Measurements from ENCODE around the gene MMAB.

MMAB gene

DNA sequence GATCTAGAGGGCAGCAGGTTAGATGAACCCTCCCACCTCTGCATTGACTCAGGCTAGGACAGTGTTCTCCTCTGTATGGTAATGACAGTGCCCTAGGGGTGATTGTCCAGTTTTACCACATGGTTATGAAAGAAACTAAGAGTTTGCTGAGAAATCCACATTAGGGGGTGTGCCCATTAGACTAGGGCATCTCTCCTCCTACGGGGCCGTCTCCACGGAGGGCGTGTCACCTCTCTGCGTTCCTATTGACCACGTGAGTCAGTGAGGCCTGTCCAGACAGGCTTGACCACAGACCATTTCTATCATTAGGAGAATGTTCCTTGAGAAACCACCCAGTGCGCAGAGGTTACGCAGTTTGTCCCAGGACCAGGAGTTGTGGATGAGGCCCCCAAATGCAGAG lies 8.6 kb upstream of the MMAB start:
- DNase-seq = no peak

GRCh38 chr12:109581334-109581691 lies 8.0 kb upstream of the MMAB start:
- DNase-seq = no peak

DNA sequence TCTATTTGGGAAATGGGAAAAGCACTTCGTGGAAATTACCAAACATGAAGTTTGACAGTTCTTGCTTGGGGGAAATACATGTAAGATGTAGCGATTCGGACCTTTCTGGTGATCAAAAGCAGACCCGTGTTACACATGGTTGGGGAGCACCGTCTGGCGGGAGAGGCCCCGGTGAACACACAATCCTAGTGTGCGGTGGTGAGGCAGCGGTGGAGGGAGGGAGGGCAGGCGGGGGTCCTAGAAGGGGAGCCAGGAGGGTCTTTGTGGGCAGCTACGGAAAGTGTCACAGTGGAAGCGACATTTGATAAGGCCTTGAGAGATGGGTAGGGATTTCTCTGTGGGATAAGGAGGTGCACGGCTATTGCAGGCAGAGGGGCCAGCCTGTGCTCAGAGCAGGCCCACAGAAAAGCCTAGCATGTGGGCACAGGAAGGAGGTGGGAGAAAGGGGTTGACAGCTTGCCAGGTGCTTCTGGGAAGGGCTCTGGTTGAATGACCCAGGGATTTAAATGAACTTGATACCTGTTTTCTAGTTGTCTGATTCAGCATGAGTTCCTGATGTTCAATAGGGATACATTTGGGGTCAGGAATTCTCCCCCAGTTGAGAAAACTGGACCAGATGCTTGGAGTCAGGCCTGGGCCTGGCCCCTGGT lies 7.5 kb upstream of the MMAB start:
- DNase-seq = no peak

DNA sequence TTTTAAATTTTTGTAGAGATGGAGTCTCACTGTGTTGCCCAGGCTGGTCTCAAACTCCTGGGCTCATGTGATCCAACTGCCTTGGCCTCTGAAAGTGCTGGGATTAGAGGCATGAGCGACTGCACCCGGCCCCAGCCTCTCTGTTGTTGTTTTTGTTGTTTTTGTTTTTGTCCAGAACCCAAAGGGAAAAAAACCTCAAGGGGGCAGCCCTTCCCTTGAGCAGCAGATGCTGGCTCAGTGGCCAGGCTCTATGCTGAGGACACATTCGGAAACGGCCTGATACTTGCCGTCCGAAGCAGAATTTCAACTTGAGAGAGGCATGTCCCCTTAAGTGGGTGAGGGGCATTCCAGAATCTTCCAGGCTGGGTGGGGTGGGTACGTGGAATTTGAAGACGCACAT lies 7.0 kb upstream of the MMAB start:
- DNase-seq = no peak

DNA sequence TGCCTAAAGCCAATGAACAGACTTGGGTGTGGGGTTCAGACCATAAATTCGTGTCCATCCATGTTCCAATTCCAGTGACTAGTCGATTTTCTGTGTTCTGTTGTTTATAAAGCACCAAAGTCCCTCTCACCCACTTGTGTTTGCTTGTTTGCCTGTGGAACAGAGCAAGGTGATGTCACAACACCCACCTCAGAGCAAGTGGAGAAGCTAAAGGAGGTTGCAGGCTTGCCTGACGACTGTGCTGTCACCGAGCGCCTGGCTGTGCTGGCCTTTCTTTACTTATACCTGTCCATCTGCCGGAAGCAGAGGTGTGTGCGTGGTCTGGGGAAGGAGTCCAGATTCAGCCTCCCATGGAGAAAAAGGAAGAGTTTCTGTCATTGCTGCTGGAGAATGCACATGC lies 6.3 kb upstream of the MMAB start:
- DNase-seq = no peak

- DNase-seq = no peak
These were observed 5.1 kb upstream of the MMAB start for GRCh38 chr12:109578330-109578927.

- no peak for DNase-seq
These were observed 4.0 kb upstream of the MMAB start for GRCh38 chr12:109577311-109577710.

DNA sequence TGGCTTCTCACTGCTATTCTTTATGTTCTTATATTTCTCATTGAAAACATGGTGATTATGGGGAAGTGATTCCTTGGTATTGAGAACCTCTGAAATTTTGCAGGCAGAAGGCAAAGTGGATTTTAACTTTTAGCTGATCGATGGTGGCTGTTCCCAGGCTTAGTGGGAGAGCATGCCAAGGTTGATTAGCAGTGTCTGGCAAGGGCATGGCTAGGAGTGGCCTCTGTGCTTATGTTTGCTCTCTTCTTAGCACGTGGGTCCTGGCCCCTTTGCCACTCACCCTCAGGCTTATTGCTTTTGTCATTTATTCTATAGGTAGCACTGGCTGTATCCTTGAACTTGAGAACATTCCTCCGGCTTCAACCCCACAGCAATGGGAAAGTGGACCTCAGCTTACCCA lies 2.4 kb upstream of the MMAB start:
- DNase-seq = no peak

DNA sequence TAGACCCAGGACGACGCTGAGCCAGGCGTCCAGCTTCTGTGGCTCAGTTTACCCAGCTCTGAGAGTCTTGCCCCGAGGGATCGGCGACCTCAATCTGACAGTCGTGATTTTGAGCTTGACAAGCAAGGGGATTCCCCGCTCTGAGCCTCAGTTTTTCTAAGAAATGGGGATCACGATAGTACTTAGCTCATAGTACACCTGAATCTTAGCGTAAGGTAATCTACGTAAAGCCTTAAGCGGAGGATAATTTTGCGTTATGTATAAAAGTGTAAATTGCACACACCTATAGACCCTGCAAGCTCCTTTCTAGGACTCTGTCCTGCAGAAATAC lies 575 bp upstream of the MMAB start:
- DNase-seq = no peak

DNA sequence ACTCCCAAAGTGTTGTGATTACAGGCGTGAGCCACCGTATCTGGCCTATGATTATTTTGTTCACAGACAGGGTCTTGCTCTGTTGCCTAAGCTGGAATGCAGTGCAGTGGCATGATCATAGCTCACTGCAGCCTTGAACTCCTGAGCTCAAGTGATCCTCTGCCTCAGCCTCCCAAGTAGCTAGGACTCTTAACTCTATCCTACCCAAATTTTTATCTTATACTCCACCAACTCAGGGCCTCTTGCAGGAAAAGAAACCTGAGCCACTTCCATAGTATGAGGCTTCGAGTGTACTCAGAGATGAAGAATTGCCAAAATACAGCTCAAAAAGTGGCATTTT lies 828 bp downstream of the MMAB start:
- DNase-seq = no peak

DNA sequence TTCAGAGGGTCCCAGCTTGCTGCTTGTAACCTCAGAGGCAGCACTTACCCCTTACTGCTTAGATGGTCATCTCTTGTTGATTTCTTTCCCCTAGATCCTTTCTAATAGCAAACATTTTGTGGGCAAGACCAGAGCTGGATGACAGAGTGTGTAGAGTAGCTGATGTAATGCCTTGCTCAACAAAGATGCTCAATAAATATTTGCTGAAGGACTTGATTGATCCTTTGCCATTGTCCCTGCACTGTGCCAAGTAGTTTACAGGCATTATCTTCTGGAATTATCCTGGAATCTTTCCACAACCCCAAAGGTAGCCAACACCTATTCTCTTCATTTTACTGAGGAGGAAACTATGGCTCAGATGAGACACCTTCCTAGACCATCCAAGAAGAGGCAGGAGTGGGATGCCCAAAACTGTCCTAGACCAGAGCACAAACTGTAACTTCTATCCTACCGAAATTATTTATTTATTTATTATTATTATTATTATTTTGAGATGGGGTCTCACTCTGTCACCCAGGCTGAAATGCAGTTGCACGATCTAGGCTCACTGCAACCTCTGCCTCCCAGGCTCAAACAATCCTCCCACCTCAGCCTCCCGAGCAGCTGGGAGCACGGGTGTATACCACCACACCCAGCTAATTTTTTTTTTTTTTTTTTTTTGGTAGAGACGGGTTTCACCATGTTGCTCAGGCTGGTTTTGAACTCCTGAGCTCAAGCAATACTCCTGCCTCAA lies 1.4 kb downstream of the MMAB start:
- no peak for DNase-seq

DNA sequence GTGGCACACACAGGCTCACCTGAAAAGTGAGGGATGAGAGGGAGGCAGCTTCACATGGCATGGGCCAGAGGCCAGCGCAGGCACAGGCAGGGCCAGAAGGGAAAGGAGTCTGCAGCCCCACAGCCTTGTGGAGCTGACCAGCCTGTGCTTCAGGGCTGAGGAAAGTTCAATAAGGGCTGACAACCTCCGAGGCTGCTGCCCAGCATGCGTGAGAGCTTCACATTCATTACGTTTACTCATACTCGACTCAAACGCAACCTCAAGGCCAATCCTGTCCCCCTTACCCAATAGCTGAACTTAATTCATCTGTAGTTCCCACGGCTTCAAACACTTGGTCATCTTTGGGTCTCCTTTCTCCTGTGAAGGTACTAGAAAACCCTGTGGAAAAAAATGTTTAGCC lies 4.8 kb downstream of the MMAB start:
- no peak for DNase-seq

DNA sequence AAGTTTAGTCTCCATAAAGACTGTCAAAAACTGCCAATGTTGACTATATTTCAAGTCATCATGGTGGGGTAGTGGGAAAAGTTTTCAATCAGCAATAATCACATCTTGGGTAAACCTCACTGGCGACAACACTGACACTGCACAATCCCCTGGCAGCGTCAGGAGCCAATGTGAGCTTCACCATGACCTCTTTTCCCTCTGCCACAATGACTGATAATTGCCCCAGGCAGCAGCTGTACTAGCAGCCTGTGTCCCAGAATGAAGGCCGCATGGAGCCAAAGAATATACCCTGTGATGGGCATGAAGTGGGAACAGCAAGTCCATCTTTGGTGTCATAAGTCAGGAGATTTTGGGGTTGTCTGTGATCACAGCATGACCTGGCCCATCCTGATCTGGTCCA lies 5.3 kb downstream of the MMAB start:
- no peak for DNase-seq

DNA sequence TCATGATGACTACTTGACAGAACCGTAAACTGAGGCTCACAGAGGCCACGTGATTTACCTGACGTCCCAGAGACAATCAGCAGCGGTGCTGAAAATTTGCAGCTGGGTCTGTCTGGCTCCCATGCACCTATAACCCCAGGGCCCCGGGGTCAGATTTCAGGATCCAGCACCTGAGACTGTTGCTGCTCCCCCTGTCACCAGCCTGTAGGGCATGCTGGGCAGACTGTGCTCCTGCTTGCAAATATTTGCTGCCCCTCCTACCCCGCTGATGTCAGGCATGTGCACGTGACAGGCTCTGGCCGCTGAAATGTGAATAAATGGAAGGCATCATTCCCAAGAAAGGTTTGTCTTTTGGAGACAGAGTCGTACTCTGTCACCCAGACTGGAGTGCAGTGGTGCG lies 6.0 kb downstream of the MMAB start:
- no peak for DNase-seq

GRCh38 chr12:109566424-109566823 lies 6.9 kb downstream of the MMAB start:
- no peak for DNase-seq

DNA sequence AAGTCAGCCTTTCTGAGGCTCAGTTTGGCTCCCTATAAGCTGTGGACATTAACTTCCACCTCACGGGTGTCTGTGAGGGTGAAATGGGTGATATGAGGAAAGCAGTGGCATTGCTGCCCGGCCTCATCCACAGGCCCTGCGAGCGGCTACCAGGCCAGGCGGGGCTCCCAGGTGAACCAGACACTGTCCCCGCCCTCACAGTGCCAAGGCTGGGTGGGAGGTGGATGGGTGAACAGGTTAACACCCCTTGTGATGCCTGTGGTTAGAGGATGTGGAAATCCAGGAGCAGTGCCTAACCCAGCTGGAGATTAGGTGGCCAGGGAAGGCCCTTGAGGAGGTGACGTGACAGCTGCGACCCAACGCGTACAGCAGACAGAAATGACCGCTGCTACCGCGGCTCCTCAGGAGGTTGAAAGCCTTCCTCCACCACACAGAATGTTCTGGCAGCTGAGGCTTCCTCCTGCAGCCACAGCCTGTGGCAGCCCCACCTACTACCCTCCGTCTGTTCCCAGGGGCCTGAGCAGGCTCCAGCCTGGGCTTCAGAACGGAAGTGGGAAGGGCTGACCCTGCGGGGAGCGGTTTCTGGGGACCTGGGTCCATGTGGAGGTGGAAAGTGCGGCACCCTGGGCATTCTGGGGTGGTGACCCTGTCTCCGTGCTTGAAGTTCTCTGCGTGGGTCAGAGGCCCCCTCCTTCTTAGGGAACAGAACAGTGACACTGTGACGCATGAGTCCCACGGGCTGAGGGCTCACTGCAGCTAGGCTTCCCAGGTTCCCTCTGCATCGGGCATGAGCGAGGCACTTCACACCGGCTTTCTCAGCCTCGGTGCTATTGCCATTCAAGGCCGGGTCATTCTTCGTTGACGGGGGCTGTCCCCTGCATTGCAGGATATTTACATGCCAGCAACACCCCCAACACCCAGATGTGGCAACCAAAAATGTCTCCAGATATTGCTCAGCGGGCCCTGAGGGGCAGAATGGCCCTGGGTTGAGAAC lies 9.7 kb downstream of the MMAB start:
- DNase-seq = no peak

DNA sequence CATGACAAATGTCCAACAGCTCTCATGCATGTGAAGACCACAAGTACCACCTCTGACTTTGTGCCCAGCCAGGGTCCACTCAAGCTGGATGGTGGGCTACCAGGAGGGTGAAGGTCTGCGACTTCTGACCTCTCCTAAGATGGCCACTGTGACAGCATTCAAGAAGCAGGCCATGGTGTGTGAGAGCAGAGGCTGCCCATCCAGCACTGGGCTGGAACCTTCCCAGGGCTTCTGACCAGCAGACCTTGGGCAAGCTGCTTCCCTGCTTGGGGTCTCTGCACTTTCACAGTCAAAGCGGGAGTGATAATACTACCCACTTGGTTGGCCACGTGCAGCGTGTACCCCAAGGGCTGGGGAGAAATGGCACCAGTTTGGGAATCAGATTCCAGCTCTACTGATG lies 10.4 kb downstream of the MMAB start:
- DNase-seq = no peak

DNA sequence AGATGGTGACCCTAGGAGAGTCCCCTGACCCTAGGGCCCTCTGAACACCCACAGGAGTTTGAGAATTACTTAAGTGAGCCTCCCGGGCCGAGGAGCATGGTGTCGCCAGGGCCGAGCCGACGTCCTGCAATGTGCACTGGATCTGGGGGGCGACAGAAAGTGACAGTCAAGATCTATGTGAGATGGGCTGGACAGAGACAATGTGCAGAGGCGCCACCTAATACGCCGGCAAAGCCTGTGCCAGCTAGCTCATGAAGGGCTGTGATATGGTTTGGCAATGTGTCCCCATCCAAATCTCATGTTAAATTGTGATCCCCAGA lies 11.6 kb downstream of the MMAB start:
- DNase-seq = no peak

GRCh38 chr12:109560867-109561710 lies 12.2 kb downstream of the MMAB start:
- DNase-seq = no peak

GRCh38 chr12:109559601-109560000 lies 13.7 kb downstream of the MMAB start:
- DNase-seq = no peak

GRCh38 chr12:109559200-109559505 lies 14.2 kb downstream of the MMAB start:
- DNase-seq = no peak

GRCh38 chr12:109558374-109559199 lies 14.7 kb downstream of the MMAB start:
- no peak for DNase-seq
